DOHH2 (cell line): ENCODE measurements around the gene COL6A5.

Experiments used
- H3F3A ChIP-seq: fragments of 200-600 bp; sonication (generic), shearing (Covaris generic); 2 replicates; pipeline ENCODE4 v1.6.0; 2016; ENCODE audit warnings: antibody characterized with exemption, mild to moderate bottlenecking; ENCODE audit not compliant: control insufficient read depth, insufficient read depth
- H3K27ac ChIP-seq: fragments of 200-600 bp; sonication (generic); 2 replicates; pipeline ENCODE4 v1.5.1; 2014; ENCODE audit warnings: low read depth, mild to moderate bottlenecking, low read length, moderate library complexity
- H3K27me3 ChIP-seq: fragments of 200-600 bp; sonication (generic); 2 replicates; pipeline ENCODE4 v1.6.1; 2014; ENCODE audit warnings: mild to moderate bottlenecking, low read length, mixed read lengths; ENCODE audit not compliant: control insufficient read depth
- H3K36me3 ChIP-seq: fragments of 200-600 bp; sonication (generic); 2 replicates; pipeline ENCODE4 v1.6.1; 2014; ENCODE audit warnings: mild to moderate bottlenecking, low read length, moderate library complexity, mixed read lengths; ENCODE audit not compliant: control insufficient read depth
- H3K4me1 ChIP-seq: fragments of 200-600 bp; sonication (generic); 2 replicates; pipeline ENCODE4 v1.6.1; 2014; ENCODE audit warnings: mild to moderate bottlenecking, low read length, mixed read lengths; ENCODE audit not compliant: control insufficient read depth
- H3K4me2 ChIP-seq: fragments of 200-600 bp; sonication (generic); 2 replicates; pipeline ENCODE4 v1.6.0; 2014; ENCODE audit warnings: mild to moderate bottlenecking, low read length, moderate library complexity
- H3K4me3 ChIP-seq: fragments of 200-600 bp; sonication (generic); 2 replicates; pipeline ENCODE4 v1.5.1; 2014; ENCODE audit warnings: mild to moderate bottlenecking, low read length, mixed read lengths
- H3K79me2 ChIP-seq: fragments of 200-600 bp; sonication (generic); 2 replicates; pipeline ENCODE4 v1.6.1; 2014; ENCODE audit warnings: mild to moderate bottlenecking, low read length, mixed read lengths; ENCODE audit not compliant: control insufficient read depth
- H3K9me2 ChIP-seq: fragments of 200-600 bp; sonication (generic); replicated peaks from 2 replicates; pipeline ENCODE4 v1.6.1; 2014; ENCODE audit warnings: mild to moderate bottlenecking, low read length, mixed read lengths; ENCODE audit not compliant: control insufficient read depth
- H3K9me3 ChIP-seq: fragments of 200-600 bp; sonication (generic); 2 replicates; pipeline ENCODE4 v1.6.1; 2014; ENCODE audit warnings: antibody characterized with exemption, low read length, mixed read lengths; ENCODE audit not compliant: control insufficient read depth, insufficient read depth
- H4K20me1 ChIP-seq: fragments of 200-600 bp; sonication (generic); 2 replicates; pipeline ENCODE4 v1.6.0; 2014; ENCODE audit warnings: low read depth, mild to moderate bottlenecking, antibody characterized with exemption, low read length, moderate library complexity; ENCODE audit not compliant: control insufficient read depth, insufficient read depth
- EZH2phosphoT487 ChIP-seq: fragments of 200-600 bp; sonication (generic); IDR thresholded peaks from 2 replicates; pipeline ENCODE4 v1.6.1; 2017; ENCODE audit warnings: borderline replicate concordance, mild to moderate bottlenecking, antibody characterized with exemption, low read length, moderate library complexity, mixed read lengths
- TF ChIP-seq, protein P1 (sequence below): fragments of 200-600 bp; sonication (generic); IDR thresholded peaks from one replicate; pipeline ENCODE4 v1.5.1; 2014; ENCODE audit warnings: antibody characterized with exemption, mild to moderate bottlenecking, low read depth, low read length; ENCODE audit not compliant: poor library complexity, severe bottlenecking

Gene COL6A5

DNA sequence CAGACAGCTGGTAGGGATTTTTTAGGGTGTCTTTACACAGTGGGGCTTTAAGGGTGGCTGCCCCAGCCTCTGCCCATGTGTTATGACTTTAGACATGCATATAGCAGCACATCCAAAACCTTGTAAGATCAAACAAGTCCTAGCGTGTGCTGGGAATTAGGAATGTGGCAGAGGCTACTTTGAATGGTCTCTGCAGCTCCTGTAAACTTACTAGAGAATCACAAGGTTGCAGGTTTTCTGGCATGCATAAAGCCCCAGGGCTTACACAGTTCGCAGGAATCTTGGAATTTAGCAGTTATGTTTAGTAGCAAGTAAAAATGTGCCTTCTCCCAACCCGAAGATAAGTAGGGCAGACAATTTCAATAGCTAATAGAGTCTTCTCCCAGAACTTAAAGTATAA lies 124.7 kb downstream of the COL6A5 start:
- no peaks in the 10 kb centered on the region for H3K9me3 ChIP-seq
- TF ChIP-seq EZH2phosphoT487, result no peak
- TF ChIP-seq, protein P1, sequence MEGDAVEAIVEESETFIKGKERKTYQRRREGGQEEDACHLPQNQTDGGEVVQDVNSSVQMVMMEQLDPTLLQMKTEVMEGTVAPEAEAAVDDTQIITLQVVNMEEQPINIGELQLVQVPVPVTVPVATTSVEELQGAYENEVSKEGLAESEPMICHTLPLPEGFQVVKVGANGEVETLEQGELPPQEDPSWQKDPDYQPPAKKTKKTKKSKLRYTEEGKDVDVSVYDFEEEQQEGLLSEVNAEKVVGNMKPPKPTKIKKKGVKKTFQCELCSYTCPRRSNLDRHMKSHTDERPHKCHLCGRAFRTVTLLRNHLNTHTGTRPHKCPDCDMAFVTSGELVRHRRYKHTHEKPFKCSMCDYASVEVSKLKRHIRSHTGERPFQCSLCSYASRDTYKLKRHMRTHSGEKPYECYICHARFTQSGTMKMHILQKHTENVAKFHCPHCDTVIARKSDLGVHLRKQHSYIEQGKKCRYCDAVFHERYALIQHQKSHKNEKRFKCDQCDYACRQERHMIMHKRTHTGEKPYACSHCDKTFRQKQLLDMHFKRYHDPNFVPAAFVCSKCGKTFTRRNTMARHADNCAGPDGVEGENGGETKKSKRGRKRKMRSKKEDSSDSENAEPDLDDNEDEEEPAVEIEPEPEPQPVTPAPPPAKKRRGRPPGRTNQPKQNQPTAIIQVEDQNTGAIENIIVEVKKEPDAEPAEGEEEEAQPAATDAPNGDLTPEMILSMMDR, result no peak
- H3K9me2 ChIP-seq, result no peaks in the 10 kb centered on the region
- no peaks in the 10 kb centered on the region for H3K27me3 ChIP-seq
- H3F3A ChIP-seq, result no peaks in the 10 kb centered on the region
- H3K79me2 ChIP-seq, result no peaks in the 10 kb centered on the region
- H3K4me3 ChIP-seq, result no peak overlapping the region
- no peaks in the 10 kb centered on the region for H3K4me1 ChIP-seq
- H3K36me3 ChIP-seq, result no peaks in the 10 kb centered on the region
- H3K4me2 ChIP-seq, result no peak overlapping the region
- H4K20me1 ChIP-seq, result no peaks in the 10 kb centered on the region
- H3K27ac ChIP-seq, result no peak overlapping the region

DNA sequence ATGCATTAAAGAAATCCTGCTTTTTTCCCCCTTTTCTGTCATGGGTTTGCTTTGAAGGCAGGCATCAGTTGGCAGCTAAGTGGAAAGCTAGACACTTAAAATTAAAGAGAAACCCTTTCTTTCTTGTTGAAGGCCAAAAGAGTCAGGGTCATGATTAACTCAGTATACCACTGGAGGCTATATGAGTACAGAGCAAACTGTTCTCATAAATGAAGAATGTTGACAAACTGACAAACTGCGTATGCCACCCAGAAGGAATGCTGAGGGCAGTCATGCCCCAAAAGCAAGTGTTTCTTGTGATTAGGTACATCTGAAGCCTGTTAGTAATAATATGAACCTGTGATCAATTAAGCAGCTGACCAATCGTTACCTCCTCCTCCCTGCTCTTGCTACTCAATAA lies 127.9 kb downstream of the COL6A5 start:
- H3K27me3 ChIP-seq, result no peaks in the 10 kb centered on the region
- no peaks in the 10 kb centered on the region for H3K4me1 ChIP-seq
- H3K36me3 ChIP-seq, result no peaks in the 10 kb centered on the region
- H3F3A ChIP-seq, result no peaks in the 10 kb centered on the region
- H3K27ac ChIP-seq, result no peak overlapping the region
- H3K4me3 ChIP-seq, result no peak overlapping the region
- H3K4me2 ChIP-seq, result no peak overlapping the region
- H3K9me2 ChIP-seq, result no peaks in the 10 kb centered on the region
- H3K9me3 ChIP-seq, result no peaks in the 10 kb centered on the region
- H4K20me1 ChIP-seq, result no peaks in the 10 kb centered on the region
- TF ChIP-seq EZH2phosphoT487, result no peak
- TF ChIP-seq, protein P1, result no peak
- H3K79me2 ChIP-seq, result no peaks in the 10 kb centered on the region

DNA sequence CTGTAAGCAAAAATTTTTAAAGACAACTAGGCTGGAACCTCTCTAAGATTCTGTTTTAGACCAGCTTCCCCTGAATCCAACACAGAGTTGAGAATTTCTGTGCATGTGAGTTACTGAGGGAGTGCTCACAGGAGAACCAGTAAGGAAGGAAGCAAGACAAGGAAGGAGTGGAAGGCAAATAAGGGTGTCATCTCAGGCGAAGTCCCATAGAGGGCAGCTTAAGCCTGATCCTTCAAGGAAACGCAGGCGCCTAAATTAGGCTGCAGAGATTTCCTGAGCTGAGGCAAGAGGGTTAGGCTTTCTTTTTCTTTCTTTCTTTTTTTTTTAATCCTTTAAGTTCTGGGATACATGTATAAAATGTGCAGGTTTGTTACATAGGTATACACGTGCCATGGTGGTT lies 135.3 kb downstream of the COL6A5 start:
- no peaks in the 10 kb centered on the region for H3K9me2 ChIP-seq
- H3K27me3 ChIP-seq, result no peaks in the 10 kb centered on the region
- no peaks in the 10 kb centered on the region for H3F3A ChIP-seq
- H3K4me3 ChIP-seq, result no peak overlapping the region
- no peak overlapping the region for H3K4me2 ChIP-seq
- TF ChIP-seq, protein P1, result no peak
- TF ChIP-seq EZH2phosphoT487, result no peak
- H3K9me3 ChIP-seq, result no peaks in the 10 kb centered on the region
- no peaks in the 10 kb centered on the region for H3K79me2 ChIP-seq
- H3K27ac ChIP-seq, result no peak overlapping the region
- no peaks in the 10 kb centered on the region for H4K20me1 ChIP-seq
- no peaks in the 10 kb centered on the region for H3K4me1 ChIP-seq
- H3K36me3 ChIP-seq, result no peaks in the 10 kb centered on the region

DNA sequence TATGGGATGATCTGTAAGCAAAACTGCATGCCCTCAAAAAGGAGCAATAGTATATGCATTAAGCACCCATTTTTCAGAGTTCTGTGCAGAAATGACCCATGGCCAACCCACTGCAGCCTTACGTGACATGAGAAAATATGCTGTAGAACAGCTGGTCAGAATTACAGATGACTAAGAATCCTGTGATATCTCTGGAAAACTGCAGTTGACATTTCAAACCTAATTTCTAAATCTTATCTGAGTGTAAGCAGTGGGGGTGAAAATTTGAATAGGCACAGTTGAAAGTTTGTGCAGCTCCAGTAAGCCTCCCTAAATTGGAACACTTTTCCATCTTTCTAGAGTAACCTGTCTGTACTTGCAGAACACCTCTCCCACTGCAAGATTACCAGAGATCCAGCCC lies 142.8 kb downstream of the COL6A5 start:
- Histone ChIP-seq H3K79me2 (no peaks in the 10 kb centered on the region), H3K4me2 (no peak overlapping the region), H4K20me1 (no peaks in the 10 kb centered on the region), H3F3A (no peaks in the 10 kb centered on the region), H3K4me1 (no peaks in the 10 kb centered on the region), H3K4me3 (no peak overlapping the region), H3K36me3 (no peaks in the 10 kb centered on the region), H3K9me2 (no peaks in the 10 kb centered on the region), H3K27me3 (no peaks in the 10 kb centered on the region), H3K9me3 (no peaks in the 10 kb centered on the region), H3K27ac (no peak overlapping the region)
- TF ChIP-seq EZH2phosphoT487, result no peak
- TF ChIP-seq, protein P1, result no peak
